PC-9 (cell line): ENCODE data around the gene FAT1. TPM values are rescaled to one million over a fixed set of nuclear protein-coding genes. Genes with fewer than 3 reads are reported as not detected.

Experiments used
- BruUV-seq: library from RNA; stranded (reverse); fragments of 400-500 nt; replicated peaks from 2 replicates; lab custom pipeline; 2021; lab: Mats Ljungman, UMichigan
- CTCF ChIA-PET: fragments of 300-600 bp; sonication (Branson Sonifier 250); formaldehyde crosslinking; loops from one replicate; lab custom pipeline; 2022; ENCODE audit warnings: antibody characterized with exemption; lab: Charles Lee
- POLR2A ChIA-PET: fragments of 300-600 bp; sonication (Branson Sonifier 250); formaldehyde crosslinking; loops from one replicate; lab custom pipeline; 2022; ENCODE audit warnings: antibody characterized with exemption; ENCODE audit not compliant: unreplicated experiment; lab: Charles Lee
- DNase-seq, 2 experiments: peaks; one replicate each; pipeline versions ENCODE4 v3.0.0 to v3.0.0-alpha.2; 2015 to 2022; ENCODE audit warnings: mixed read lengths in 1 of 2
- H2AFZ ChIP-seq: fragments of 200-600 bp; sonication (generic); 2 replicates; pipeline ENCODE4 v1.8.1; 2017; ENCODE audit warnings: antibody characterized with exemption
- H3F3A ChIP-seq: fragments of 200-600 bp; sonication (generic); 2 replicates; pipeline ENCODE4 v1.8.1; 2017; ENCODE audit warnings: antibody characterized with exemption, mild to moderate bottlenecking, low read depth; ENCODE audit not compliant: insufficient read depth
- H3K27ac ChIP-seq: fragments of 200-600 bp; sonication (generic); 2 replicates; pipeline ENCODE4 v1.6.1; 2016; ENCODE audit warnings: mixed run types
- H3K27me3 ChIP-seq: fragments of 200-600 bp; sonication (generic); 2 replicates; pipeline ENCODE4 v1.6.1; 2016; ENCODE audit warnings: low read depth, mixed run types; ENCODE audit not compliant: insufficient read depth
- H3K36me3 ChIP-seq: fragments of 200-600 bp; sonication (generic); 2 replicates; pipeline ENCODE4 v1.6.1; 2016; ENCODE audit warnings: low read depth, mixed run types
- H3K4me1 ChIP-seq: fragments of 200-600 bp; sonication (generic); replicated peaks from 2 replicates; pipeline ENCODE4 v1.6.1; 2016; ENCODE audit warnings: mixed run types; ENCODE audit not compliant: insufficient read depth
- H3K4me2 ChIP-seq: fragments of 200-600 bp; sonication (generic); 2 replicates; pipeline ENCODE4 v1.6.1; 2017; ENCODE audit warnings: mixed run types
- H3K4me3 ChIP-seq: fragments of 200-600 bp; sonication (generic); 2 replicates; pipeline ENCODE4 v1.6.1; 2016; ENCODE audit warnings: mixed run types
- H3K79me2 ChIP-seq: fragments of 200-600 bp; sonication (generic); 2 replicates; pipeline ENCODE4 v1.6.1; 2017; ENCODE audit warnings: low read depth, mixed run types
- H3K9me2 ChIP-seq: fragments of 200-600 bp; sonication (generic); 2 replicates; pipeline ENCODE4 v1.8.1; 2017; ENCODE audit warnings: mild to moderate bottlenecking; ENCODE audit not compliant: insufficient read depth
- H3K9me3 ChIP-seq: fragments of 200-600 bp; sonication (generic); 2 replicates; pipeline ENCODE4 v1.8.1; 2016; ENCODE audit warnings: low read depth; ENCODE audit not compliant: insufficient read depth
- H4K20me1 ChIP-seq: fragments of 200-600 bp; sonication (generic); 2 replicates; pipeline ENCODE4 v1.8.1; 2017; ENCODE audit not compliant: insufficient read depth
- EZH2 ChIP-seq: fragments of 200-600 bp; sonication (generic); IDR thresholded peaks from 2 replicates; pipeline ENCODE4 v1.8.0; 2017; ENCODE audit warnings: antibody characterized with exemption, low read depth
- intact Hi-C: fragments of 100-400 bp; cut with micrococcal nuclease; formaldehyde crosslinking; loops from one replicate; pipeline ENCODE4 v1.10.0; 2022; ENCODE audit not compliant: unreplicated experiment
- total RNA-seq: library from RNA; stranded (reverse); gene quantifications from 2 replicates; pipeline ENCODE4 v1.2.3, GENCODE V29; 2021
- TF ChIP-seq, protein P1 (sequence below): fragments of 200-600 bp; sonication (generic); conservative IDR thresholded peaks from 2 replicates; pipeline ENCODE4 v1.6.1; 2017; ENCODE audit warnings: mixed run types, antibody characterized with exemption, mild to moderate bottlenecking, moderate library complexity

The FAT1 gene
- total RNA-seq, 1 experiment from 2014 or later: 73.2 TPM

DNA sequence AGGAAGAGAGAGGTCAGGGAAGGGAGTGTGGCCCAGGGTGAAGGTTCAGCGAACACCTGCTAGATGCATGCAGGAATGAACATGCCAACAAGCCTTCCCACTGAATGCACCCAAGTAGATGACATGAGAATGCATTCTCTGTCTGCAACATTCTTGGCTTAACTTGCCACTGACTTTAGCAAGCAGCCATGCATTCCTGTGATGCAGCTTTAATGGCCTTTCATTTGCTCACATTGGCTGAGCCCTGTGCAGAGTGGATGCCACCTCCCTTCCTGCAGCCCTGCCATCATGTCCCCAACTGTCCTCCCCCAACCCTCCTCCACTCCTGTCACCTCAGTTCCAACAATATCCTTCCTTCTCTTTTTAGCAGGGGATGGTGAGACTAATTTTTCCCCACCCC lies 143.0 kb downstream of the FAT1 start:
- no peak for DNase-seq
- H3K27me3 ChIP-seq: no peaks in the 10 kb centered on the region
- no peaks in the 10 kb centered on the region for H3K79me2 ChIP-seq
- H3K27ac ChIP-seq: no peak overlapping the region
- H3K9me3 ChIP-seq: no peaks in the 10 kb centered on the region
- no peaks in the 10 kb centered on the region for H3F3A ChIP-seq
- POLR2A ChIA-PET: no interaction called here
- no peaks in the 10 kb centered on the region for H3K4me1 ChIP-seq
- no peaks in the 10 kb centered on the region for H3K36me3 ChIP-seq
- CTCF ChIA-PET: no interaction called here
- H3K4me3 ChIP-seq: no peak overlapping the region
- no peak for TF ChIP-seq EZH2
- TF ChIP-seq, protein P1, sequence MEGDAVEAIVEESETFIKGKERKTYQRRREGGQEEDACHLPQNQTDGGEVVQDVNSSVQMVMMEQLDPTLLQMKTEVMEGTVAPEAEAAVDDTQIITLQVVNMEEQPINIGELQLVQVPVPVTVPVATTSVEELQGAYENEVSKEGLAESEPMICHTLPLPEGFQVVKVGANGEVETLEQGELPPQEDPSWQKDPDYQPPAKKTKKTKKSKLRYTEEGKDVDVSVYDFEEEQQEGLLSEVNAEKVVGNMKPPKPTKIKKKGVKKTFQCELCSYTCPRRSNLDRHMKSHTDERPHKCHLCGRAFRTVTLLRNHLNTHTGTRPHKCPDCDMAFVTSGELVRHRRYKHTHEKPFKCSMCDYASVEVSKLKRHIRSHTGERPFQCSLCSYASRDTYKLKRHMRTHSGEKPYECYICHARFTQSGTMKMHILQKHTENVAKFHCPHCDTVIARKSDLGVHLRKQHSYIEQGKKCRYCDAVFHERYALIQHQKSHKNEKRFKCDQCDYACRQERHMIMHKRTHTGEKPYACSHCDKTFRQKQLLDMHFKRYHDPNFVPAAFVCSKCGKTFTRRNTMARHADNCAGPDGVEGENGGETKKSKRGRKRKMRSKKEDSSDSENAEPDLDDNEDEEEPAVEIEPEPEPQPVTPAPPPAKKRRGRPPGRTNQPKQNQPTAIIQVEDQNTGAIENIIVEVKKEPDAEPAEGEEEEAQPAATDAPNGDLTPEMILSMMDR: no peak
- no peaks in the 10 kb centered on the region for H4K20me1 ChIP-seq
- no peaks in the 10 kb centered on the region for H3K9me2 ChIP-seq
- H3K4me2 ChIP-seq: no peak overlapping the region
- no TSS peak for BruUV-seq
- intact Hi-C loops: no loop called here
- H2AFZ ChIP-seq: no peak overlapping the region

DNA sequence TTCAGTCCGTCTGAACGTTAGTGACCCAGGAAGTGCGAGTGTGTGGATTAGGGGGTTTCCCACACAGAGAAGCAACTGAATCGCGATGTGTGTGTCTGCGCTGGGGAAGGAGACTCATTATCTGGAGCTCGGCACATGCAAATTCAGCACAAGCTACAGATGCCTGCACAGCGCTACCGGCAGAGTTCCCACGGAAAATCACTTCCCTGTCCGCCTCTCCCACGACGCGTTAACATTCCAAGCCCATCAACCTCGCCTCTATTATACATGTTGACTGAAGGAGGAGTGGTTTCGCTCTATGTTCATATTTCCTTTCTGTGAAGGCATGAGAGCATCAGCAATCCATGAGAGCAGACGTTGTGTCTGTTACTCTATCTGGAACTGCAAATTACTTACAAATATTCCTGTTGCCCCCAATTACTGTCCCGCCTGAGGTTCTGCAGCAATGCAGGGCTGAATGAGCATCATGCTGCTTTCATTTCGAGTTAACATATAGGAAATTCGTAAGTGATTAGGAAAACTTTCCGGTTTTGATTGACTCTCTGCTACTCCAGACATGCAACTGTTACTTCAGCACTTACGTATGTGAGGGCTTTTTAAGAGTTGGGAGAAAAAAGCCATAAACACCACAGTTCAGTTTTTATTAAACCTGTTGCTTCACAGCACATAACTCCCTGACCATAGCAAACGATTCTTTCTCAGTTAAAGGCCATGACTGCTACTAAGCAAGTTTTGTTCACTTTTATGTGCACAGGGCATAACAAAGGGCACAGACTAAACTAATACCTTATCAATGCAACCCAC lies 153.3 kb downstream of the FAT1 start:
- BruUV-seq: no TSS peak
- ChIA-PET POLR2A (no interaction called here), CTCF (no interaction called here)
- Histone ChIP-seq H3K79me2 (no peaks in the 10 kb centered on the region), H3K27ac (no peak overlapping the region), H3K27me3 (no peaks in the 10 kb centered on the region), H3K9me3 (no peaks in the 10 kb centered on the region), H3F3A (no peaks in the 10 kb centered on the region), H3K36me3 (no peaks in the 10 kb centered on the region), H2AFZ (no peak overlapping the region), H3K4me1 (no peaks in the 10 kb centered on the region), H4K20me1 (no peaks in the 10 kb centered on the region), H3K9me2 (no peaks in the 10 kb centered on the region), H3K4me3 (no peak overlapping the region), H3K4me2 (no peak overlapping the region)
- intact Hi-C loops: no loop called here
- DNase-seq: peak in 1 of 2 experiments; percentile 14
- no peak for TF ChIP-seq EZH2
- TF ChIP-seq, protein P1: no peak

DNA sequence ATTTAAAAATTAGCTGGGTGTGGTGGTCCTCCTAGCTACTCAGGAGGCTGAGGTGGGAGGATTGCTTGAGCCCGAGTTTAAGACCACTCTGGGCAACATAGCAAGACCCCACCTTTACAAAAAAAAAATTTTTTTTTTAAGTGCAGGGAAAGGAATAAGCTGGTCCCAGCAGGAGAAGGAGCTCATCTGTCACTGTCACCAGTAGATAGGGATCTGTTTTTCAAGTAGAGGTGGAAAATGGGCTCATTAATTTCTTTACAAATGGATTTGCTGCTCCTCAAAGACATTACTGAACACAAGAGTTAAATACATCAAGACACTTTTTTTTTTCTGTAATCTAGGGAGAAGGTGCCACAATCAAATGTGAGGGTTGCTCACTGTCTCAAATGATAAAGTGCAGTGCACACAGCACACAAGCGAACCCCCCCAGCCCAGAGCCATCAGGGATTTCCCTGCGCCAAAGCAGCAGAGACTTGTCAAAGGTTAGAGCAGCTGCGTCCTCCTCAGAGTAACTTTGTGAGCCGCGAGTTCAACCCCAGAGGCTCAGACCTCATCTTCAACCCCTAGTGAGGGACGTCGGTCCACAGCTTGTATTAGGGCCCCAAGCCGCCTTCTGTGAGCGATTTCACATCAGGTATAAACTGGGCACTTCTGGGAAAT lies 154.0 kb downstream of the FAT1 start:
- BruUV-seq: no TSS peak
- intact Hi-C loops: no loop called here
- H3K4me1 ChIP-seq: no peaks in the 10 kb centered on the region
- DNase-seq: no peak
- H2AFZ ChIP-seq: no peak overlapping the region
- H3K4me3 ChIP-seq: no peak overlapping the region
- no peaks in the 10 kb centered on the region for H3F3A ChIP-seq
- H3K9me3 ChIP-seq: no peaks in the 10 kb centered on the region
- no peaks in the 10 kb centered on the region for H3K36me3 ChIP-seq
- H3K27me3 ChIP-seq: no peaks in the 10 kb centered on the region
- no peaks in the 10 kb centered on the region for H4K20me1 ChIP-seq
- ChIA-PET POLR2A (no interaction called here), CTCF (no interaction called here)
- no peak overlapping the region for H3K27ac ChIP-seq
- H3K4me2 ChIP-seq: no peak overlapping the region
- TF ChIP-seq, protein P1: no peak
- TF ChIP-seq EZH2: no peak
- H3K9me2 ChIP-seq: no peaks in the 10 kb centered on the region
- no peaks in the 10 kb centered on the region for H3K79me2 ChIP-seq
